HL-60 (cell line): ENCODE data around the gene ICA1.

Experiments used
- DNase-seq, 2 experiments: peaks; one replicate each; pipeline ENCODE4 v3.0.0-alpha.2; 2010 to 2020; ENCODE audit warnings: low read depth in 1 of 2, low spot score in 1 of 2
- H3K27ac ChIP-seq: fragments of 250-450 bp; sonication (Bioruptor Pico); replicated peaks from 2 replicates; pipeline ENCODE4 v1.5.1; 2020; ENCODE audit warnings: mild to moderate bottlenecking, moderate library complexity
- H3K27me3 ChIP-seq: fragments of 250-450 bp; sonication (Bioruptor Pico); 2 replicates; pipeline ENCODE4 v1.5.1; 2021; ENCODE audit warnings: mild to moderate bottlenecking, moderate library complexity; ENCODE audit not compliant: insufficient read depth, poor library complexity, severe bottlenecking
- H3K4me3 ChIP-seq: replicated peaks from 2 replicates; pipeline ENCODE4 v1.5.1; 2011; ENCODE audit warnings: mild to moderate bottlenecking, control low read depth, low read length; ENCODE audit not compliant: insufficient read depth
- CTCF ChIP-seq: IDR thresholded peaks from one replicate; pipeline ENCODE4 v1.5.1; 2011; ENCODE audit warnings: low read length, control low read depth, inconsistent platforms; ENCODE audit not compliant: insufficient read depth
- GABPA ChIP-seq: IDR thresholded peaks from 2 replicates; pipeline ENCODE4 v1.6.1; 2012; ENCODE audit warnings: low read depth
- POLR2AphosphoS5 ChIP-seq: IDR thresholded peaks from 2 replicates; pipeline ENCODE4 v1.6.1; 2012; ENCODE audit warnings: low read depth
- REST ChIP-seq: IDR thresholded peaks from 2 replicates; pipeline ENCODE4 v1.6.1; 2012; ENCODE audit warnings: low read depth; ENCODE audit not compliant: insufficient replicate concordance
- SPI1 ChIP-seq: IDR thresholded peaks from 2 replicates; pipeline ENCODE4 v1.6.1; 2012; ENCODE audit warnings: low read depth, mild to moderate bottlenecking, borderline replicate concordance

The ICA1 gene

GRCh38 chr7:8228766-8229674 is 32.9 kb downstream of the ICA1 start:
- Histone ChIP-seq H3K27me3 (peaks cover 2% of the 10 kb centered on the region), H3K4me3 (no peak overlapping the region), H3K27ac (no peak overlapping the region)
- no peak for DNase-seq
- TF ChIP-seq SPI1 (no peak), POLR2AphosphoS5 (no peak), REST (no peak), CTCF (no peak), GABPA (no peak)

GRCh38 chr7:8228068-8228467 is 33.9 kb downstream of the ICA1 start:
- no peak for TF ChIP-seq GABPA
- no peak for TF ChIP-seq SPI1
- TF ChIP-seq CTCF, result no peak
- no peak for TF ChIP-seq REST
- no peak for TF ChIP-seq POLR2AphosphoS5
- H3K27me3 ChIP-seq, result peaks cover 2% of the 10 kb centered on the region
- H3K27ac ChIP-seq, result no peak overlapping the region
- no peak for DNase-seq
- no peak overlapping the region for H3K4me3 ChIP-seq

GRCh38 chr7:8227261-8227660 is 34.7 kb downstream of the ICA1 start:
- Histone ChIP-seq H3K4me3 (no peak overlapping the region), H3K27me3 (peaks cover 2% of the 10 kb centered on the region), H3K27ac (no peak overlapping the region)
- no peak for DNase-seq
- TF ChIP-seq SPI1 (no peak), CTCF (no peak), GABPA (no peak), REST (no peak), POLR2AphosphoS5 (no peak)
